Esophagus squamous epithelium (tissue), 5 donors: ENCODE measurements around the gene BIN2. TPM values are rescaled to one million over a fixed set of nuclear protein-coding genes. Genes with fewer than 3 reads are reported as not detected.
A peak's percentile ranks its signal among the peaks of the same experiment; 100 is the strongest.
"Not testable (repeated sequence)": the region's sequence is repeated elsewhere in the genome, so short reads cannot be mapped to it uniquely, and the experiment has no call there.

Experiments
- DNase-seq: peaks from one replicate; lab custom pipeline; 2025; lab: John Stamatoyannopoulos, UW
- H3K27ac ChIP-seq, 4 donors: fragments of 200-600 bp; sonication (generic); one replicate each; pipeline ENCODE4 v1.5.1; 2016 to 2019; ENCODE audit warnings: mild to moderate bottlenecking in 1 of 4
- H3K27me3 ChIP-seq, 4 donors: fragments of 200-600 bp; sonication (generic); 1 replicate in 3 of 4; 2 replicates in 1 of 4; pipeline versions ENCODE4 v1.5.1 to v1.6.0; 2017 to 2021; ENCODE audit warnings: antibody characterized with exemption in 1 of 4
- H3K36me3 ChIP-seq, 3 donors: fragments of 200-600 bp; sonication (generic); one replicate each; pipeline ENCODE4 v1.5.1; 2016 to 2019
- H3K4me1 ChIP-seq, 3 donors: fragments of 200-600 bp; sonication (generic); one replicate each; pipeline ENCODE4 v1.5.1; 2017 to 2019
- H3K4me3 ChIP-seq, 4 donors: fragments of 200-600 bp; sonication (generic); 1 replicate in 3 of 4; 2 replicates in 1 of 4; pipeline ENCODE4 v1.5.1; 2016 to 2019; ENCODE audit warnings: mild to moderate bottlenecking in 2 of 4, moderate library complexity in 1 of 4
- H3K9me3 ChIP-seq, 3 donors: fragments of 200-600 bp; sonication (generic); one replicate each; pipeline ENCODE4 v1.5.1; 2016 to 2019
- POLR2A ChIP-seq, 4 donors: fragments of 450-650 bp; IDR thresholded peaks; one replicate each; pipeline ENCODE4 v1.6.1; 2017; ENCODE audit warnings: antibody characterized with exemption in 4 of 4, mild to moderate bottlenecking in 4 of 4, moderate library complexity in 3 of 4
- WGBS, 2 donors: methylation state at CpG; one replicate each; pipeline ENCODE4 v1.1.5; 2018; 5-methylcytosine and 5-hydroxymethylcytosine counted together
- intact Hi-C: fragments of 100-400 bp; cut with DNase I; formaldehyde crosslinking; loops from one replicate; pipeline ENCODE4 v1.15.0; 2022
- total RNA-seq, 4 donors: library from RNA; depleted of rRNA; stranded (reverse); fragments of >200 nt; gene quantifications; one replicate each; pipeline ENCODE4 v1.1.0, GENCODE V29; 2016
- TF ChIP-seq, protein P1 (sequence below), 6 experiments: fragments of 450-650 bp in 4 of 6; fragments of 200-600 bp in 2 of 6; sonication (generic) in 2 of 6; IDR thresholded peaks; one replicate each; pipeline ENCODE4 v1.5.1; 2016 to 2019; ENCODE audit warnings: antibody characterized with exemption in 6 of 6, mild to moderate bottlenecking in 4 of 6, moderate library complexity in 4 of 6
- donor health status: DM: yes; HTN: yes; CAD: no.

Gene BIN2
- total RNA-seq, 4 donors from 2014 or later: 1.7 to 5.5 (median 3.3) TPM

DNA sequence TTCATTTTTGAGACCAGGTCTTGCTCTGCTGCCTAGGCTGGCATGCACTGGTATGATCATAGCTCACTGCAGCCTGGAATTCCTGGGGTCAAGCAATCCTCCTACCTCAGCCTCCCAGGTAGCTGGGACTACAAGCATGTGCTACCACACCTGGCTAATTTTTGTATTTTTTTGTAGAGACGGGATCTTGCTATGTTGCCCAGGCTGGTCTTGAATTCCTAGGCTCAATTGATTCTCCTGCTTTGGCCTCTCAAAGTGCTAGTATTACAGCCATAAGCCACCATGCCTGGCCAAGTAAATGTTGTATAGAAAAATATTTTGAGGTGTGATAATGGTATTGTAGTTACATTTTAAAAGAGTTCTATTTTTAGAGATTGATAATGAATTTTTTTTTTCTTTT, 12.6 kb downstream of the BIN2 start:
- no peaks in the 10 kb centered on the region for H3K27me3 ChIP-seq
- TF ChIP-seq, protein P1, sequence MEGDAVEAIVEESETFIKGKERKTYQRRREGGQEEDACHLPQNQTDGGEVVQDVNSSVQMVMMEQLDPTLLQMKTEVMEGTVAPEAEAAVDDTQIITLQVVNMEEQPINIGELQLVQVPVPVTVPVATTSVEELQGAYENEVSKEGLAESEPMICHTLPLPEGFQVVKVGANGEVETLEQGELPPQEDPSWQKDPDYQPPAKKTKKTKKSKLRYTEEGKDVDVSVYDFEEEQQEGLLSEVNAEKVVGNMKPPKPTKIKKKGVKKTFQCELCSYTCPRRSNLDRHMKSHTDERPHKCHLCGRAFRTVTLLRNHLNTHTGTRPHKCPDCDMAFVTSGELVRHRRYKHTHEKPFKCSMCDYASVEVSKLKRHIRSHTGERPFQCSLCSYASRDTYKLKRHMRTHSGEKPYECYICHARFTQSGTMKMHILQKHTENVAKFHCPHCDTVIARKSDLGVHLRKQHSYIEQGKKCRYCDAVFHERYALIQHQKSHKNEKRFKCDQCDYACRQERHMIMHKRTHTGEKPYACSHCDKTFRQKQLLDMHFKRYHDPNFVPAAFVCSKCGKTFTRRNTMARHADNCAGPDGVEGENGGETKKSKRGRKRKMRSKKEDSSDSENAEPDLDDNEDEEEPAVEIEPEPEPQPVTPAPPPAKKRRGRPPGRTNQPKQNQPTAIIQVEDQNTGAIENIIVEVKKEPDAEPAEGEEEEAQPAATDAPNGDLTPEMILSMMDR (IDR thresholded peaks at IDR 0.05): no peak
- no peak for TF ChIP-seq POLR2A (IDR thresholded peaks at IDR 0.05)
- H3K9me3 ChIP-seq: no peaks in the 10 kb centered on the region
- WGBS, 2 donors: 89 to 100% methylated on average over 1 of the region's 1 CpG
- DNase-seq: no peak
- H3K4me1 ChIP-seq: peaks cover 4 to 33% (median 14%) of the 10 kb centered on the region in 3 donors
- intact Hi-C loops: no loop called here
- no peak overlapping the region for H3K27ac ChIP-seq
- H3K4me3 ChIP-seq: no peak overlapping the region
- no peaks in the 10 kb centered on the region for H3K36me3 ChIP-seq

DNA sequence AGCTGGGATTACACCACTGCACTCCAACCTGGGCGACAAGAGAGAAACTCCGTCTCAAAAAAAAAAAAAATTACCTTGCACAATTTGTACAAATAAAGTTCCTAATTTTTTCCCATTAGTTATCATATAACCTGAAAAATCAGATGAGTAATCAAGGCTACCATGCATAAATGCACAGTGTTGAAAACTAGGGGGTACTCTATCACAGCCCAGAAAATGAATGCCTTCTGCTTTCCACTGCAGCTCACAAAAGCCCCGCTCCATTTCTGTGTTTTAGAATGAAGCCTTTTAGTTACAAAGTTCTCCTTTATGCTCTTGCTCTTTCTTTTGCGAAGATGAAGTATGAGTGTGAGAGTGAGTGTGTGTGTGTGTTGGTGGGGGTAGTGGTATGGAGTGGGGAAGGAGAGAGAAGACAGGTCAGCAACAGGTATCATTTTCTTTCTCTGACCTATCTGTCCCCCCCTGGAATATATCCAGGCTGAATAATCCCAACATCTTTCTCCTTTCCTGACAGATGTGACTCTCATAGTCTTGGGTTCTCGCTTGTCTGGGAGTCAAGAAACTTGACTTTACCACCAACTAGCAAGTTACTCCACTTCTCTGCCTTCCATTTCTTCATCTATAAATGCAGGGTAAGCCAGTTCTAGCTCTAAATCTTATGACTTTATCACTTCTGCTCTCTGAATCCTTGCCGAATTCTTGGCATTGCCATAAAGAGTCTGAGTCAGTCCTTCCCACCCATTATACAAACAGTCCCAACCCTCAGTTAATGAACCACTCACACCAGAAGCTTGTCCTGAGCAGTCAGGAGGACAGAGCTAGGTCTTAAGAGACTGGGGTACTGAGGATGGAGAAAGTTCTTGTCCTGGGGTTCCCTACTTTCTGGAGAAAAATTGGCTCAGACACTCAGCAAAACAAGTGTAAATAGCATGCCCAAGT, 16.1 kb downstream of the BIN2 start:
- Histone ChIP-seq H3K27me3 (no peaks in the 10 kb centered on the region), H3K36me3 (no peaks in the 10 kb centered on the region), H3K27ac (peak overlapping the region; percentile 42 to 83 (median 70)), H3K4me1 (peaks cover 4 to 35% (median 14%) of the 10 kb centered on the region in 3 donors), H3K9me3 (no peaks in the 10 kb centered on the region), H3K4me3 (no peak overlapping the region)
- TF ChIP-seq POLR2A (IDR thresholded peaks at IDR 0.05): peak in 1 of 4 donors; percentile 43
- TF ChIP-seq, protein P1 (IDR thresholded peaks at IDR 0.05): no peak
- 72 to 76% methylated on average over 5 to 6 of the region's 6 CpGs for WGBS, 2 donors
- intact Hi-C loops: no loop called here
- DNase-seq: no peak

DNA sequence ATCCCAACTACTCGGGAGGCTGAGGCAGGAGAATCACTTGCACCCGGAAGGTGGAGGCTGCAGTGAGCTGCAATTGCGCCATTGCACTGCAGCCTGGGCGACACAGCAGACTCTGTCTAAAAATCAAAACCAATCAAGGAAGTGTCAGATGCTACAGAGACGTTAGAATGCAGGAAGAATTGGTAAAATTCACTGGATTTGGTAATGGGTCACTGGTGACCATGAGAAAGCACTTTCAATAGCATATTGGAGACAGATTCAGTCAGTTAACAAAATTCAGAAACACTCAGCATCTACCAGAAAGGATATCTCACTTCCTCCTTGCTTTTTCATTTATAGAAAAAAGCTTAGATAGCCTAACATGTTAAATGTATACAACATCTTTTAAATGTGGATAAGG, 17.5 kb downstream of the BIN2 start:
- H3K27me3 ChIP-seq: no peaks in the 10 kb centered on the region
- 85 to 94% methylated on average over 5 of the region's 5 CpGs for WGBS, 2 donors
- H3K4me3 ChIP-seq: no peak overlapping the region
- H3K27ac ChIP-seq: no peak overlapping the region
- TF ChIP-seq, protein P1 (IDR thresholded peaks at IDR 0.05): no peak
- TF ChIP-seq POLR2A (IDR thresholded peaks at IDR 0.05): no peak
- no peak for DNase-seq
- intact Hi-C loops: no loop called here
- H3K4me1 ChIP-seq: peaks cover 4 to 35% (median 14%) of the 10 kb centered on the region in 3 donors
- H3K36me3 ChIP-seq: no peaks in the 10 kb centered on the region
- no peaks in the 10 kb centered on the region for H3K9me3 ChIP-seq

DNA sequence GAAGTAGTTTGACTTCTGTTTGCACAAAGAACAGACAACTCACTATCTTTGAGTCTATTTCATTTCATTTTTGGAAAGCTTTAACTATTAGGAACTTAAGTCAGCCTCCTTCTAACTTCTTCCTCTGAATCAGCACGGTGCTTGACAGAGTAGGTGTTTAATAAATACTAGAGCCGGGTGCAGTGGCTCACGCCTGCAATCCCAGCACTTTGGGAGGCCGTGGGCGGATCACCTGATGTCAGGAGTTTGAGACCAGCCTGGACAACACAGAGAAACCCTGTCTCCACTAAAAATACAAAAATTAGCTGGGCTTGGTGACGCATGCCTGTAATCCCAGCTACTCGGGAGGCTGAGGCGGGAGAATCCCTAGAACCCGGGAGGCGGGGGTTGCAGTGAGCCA, 23.2 kb downstream of the BIN2 start:
- DNase-seq, H3K4me1 ChIP-seq, H3K27me3 ChIP-seq, H3K27ac ChIP-seq, H3K9me3 ChIP-seq, H3K4me3 ChIP-seq, H3K36me3 ChIP-seq, intact Hi-C loops: not testable (repeated sequence)
- WGBS, 2 donors: 73 to 76% methylated on average over 5 to 10 of the region's 10 CpGs

DNA sequence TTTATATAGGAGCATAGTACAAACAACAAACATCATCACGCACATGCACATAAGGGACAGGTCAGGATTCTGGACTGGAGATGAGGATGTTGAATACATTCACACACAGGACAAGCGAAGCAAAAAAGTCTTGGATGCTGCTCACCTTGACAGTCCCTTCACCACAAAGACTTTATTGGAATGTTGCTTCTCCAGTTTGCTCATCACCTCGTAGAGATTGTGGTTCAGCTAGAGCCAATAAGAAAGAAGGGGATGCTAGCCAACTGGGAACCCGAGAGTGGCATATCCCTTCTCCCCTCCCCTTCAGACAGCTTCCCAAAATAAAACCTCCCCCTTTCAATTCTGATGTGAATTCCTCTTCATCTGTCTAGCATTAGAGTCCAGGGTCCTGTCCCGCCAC, 28.3 kb downstream of the BIN2 start:
- H3K36me3 ChIP-seq: no peaks in the 10 kb centered on the region
- DNase-seq: no peak
- H3K27ac ChIP-seq: no peak overlapping the region
- intact Hi-C loops: no loop called here
- 59 to 73% methylated on average over 4 to 5 of the region's 5 CpGs for WGBS, 2 donors
- TF ChIP-seq, protein P1 (IDR thresholded peaks at IDR 0.05): no peak
- no peak for TF ChIP-seq POLR2A (IDR thresholded peaks at IDR 0.05)
- no peaks in the 10 kb centered on the region for H3K4me1 ChIP-seq
- no peaks in the 10 kb centered on the region for H3K27me3 ChIP-seq
- no peaks in the 10 kb centered on the region for H3K9me3 ChIP-seq
- no peak overlapping the region for H3K4me3 ChIP-seq

DNA sequence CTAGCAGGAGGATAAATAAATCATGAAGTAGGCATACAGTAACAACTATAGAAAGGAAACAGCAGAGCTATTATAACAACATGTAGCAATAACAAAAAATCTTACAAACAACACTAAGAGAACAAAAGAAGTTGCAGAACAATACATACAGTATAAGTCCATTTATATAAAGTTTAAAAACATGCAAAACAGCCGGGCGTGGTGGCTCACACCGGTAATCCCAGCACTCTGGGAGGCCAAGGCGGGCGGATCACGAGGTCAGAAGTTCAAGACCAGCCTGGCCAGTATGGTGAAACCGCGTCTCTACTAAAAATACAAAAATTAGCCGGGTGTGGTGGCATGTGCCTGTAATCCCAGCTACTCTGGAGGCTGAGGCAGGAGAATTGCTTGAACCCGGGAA, 29.9 kb downstream of the BIN2 start:
- H3K27me3 ChIP-seq, H3K27ac ChIP-seq, H3K4me3 ChIP-seq, H3K36me3 ChIP-seq, H3K9me3 ChIP-seq, DNase-seq, H3K4me1 ChIP-seq, intact Hi-C loops: not testable (repeated sequence)
- WGBS, 2 donors: 61 to 66% methylated on average over 10 of the region's 10 CpGs
